ENCODE results near the gene SLC16A4. TPM values are rescaled to one million over a fixed set of nuclear protein-coding genes. Genes with fewer than 3 reads are reported as not detected.

SLC16A4 gene
- total and polyA plus RNA-seq, 2 experiments from 2014 or later = 0.94 to 1.6 TPM

GRCh38 chr1:110326826-110327225 lies 64.0 kb downstream of the SLC16A4 start:
- Mint-ChIP-seq H3K36me3 (ENCODE audit: low read depth) (no peaks in the 10 kb centered on the region), H3K9me3 (no peaks in the 10 kb centered on the region), H3K4me3 (no peak overlapping the region), H3K4me1 (peaks cover 5% of the 10 kb centered on the region; the same call in 2 of the 3 replicates), H3K27me3 (ENCODE audit: insufficient read depth, low read depth, poor library complexity) (no peaks in the 10 kb centered on the region), H3K27ac (no peak overlapping the region)
- H4K20me1 ChIP-seq (replicated peaks; ENCODE audit: insufficient read depth) = no peaks in the 10 kb centered on the region
- no peaks in the 10 kb centered on the region for H3K79me2 ChIP-seq (replicated peaks; ENCODE audit: insufficient read depth)
- no peaks in the 10 kb centered on the region for H3K27me3 ChIP-seq (ENCODE audit: insufficient read depth)
- no peak overlapping the region for H2AFZ ChIP-seq
- no peak for ATAC-seq
- H3K4me2 ChIP-seq = no peak overlapping the region
- no peaks in the 10 kb centered on the region for H3K4me1 ChIP-seq (ENCODE audit: insufficient read depth)
- no peaks in the 10 kb centered on the region for H3K36me3 ChIP-seq (ENCODE audit: insufficient read depth)
- no peaks in the 10 kb centered on the region for H3F3A ChIP-seq (replicated peaks; ENCODE audit: low read depth)
- DNase-seq (ENCODE audit: low spot score) = no peak
- TF ChIP-seq JUNB (IDR thresholded peaks at IDR 0.05; ENCODE audit: unreplicated experiment) (no peak), NANOG (IDR thresholded peaks at IDR 0.05; ENCODE audit: borderline replicate concordance) (no peak), ZNF114 (CRISPR knock-in tag; IDR thresholded peaks at IDR 0.05) (no peak), STAT1 (IDR thresholded peaks at IDR 0.05; ENCODE audit: unreplicated experiment) (no peak), CTCF (conservative IDR thresholded peaks at IDR 0.05; ENCODE audit: low read depth in 2 of 2) (no peak), POLR2AphosphoS5 (IDR thresholded peaks at IDR 0.05; ENCODE audit: low read depth) (no peak), EZH2phosphoT487 (IDR thresholded peaks at IDR 0.05; ENCODE audit: unreplicated experiment) (no peak), ZNF331 (CRISPR knock-in tag; IDR thresholded peaks at IDR 0.05; ENCODE audit: low read depth) (no peak), CREB1 (CRISPR knock-in tag; IDR thresholded peaks at IDR 0.05; ENCODE audit: low read depth) (no peak), EZH2 (IDR thresholded peaks at IDR 0.05; ENCODE audit: low read depth, unreplicated experiment) (no peak), ZNF462 (CRISPR knock-in tag; IDR thresholded peaks at IDR 0.05) (no peak), ETS1 (IDR thresholded peaks at IDR 0.05) (no peak), REST (IDR thresholded peaks at IDR 0.05; ENCODE audit: unreplicated experiment) (no peak)
- no peak overlapping the region for H3K27ac ChIP-seq (ENCODE audit: low read depth)
- H3K4me3 ChIP-seq = no peak overlapping the region
- H3K9me2 ChIP-seq (ENCODE audit: insufficient read depth) = no peaks in the 10 kb centered on the region

Data from GM23338 (cell line).